Skeletal muscle cell (primary cell): ENCODE results near the gene LRRN2.
"Not testable (repeated sequence)": the region's sequence is repeated elsewhere in the genome, so short reads cannot be mapped to it uniquely, and the experiment has no call there.

Experiments used
- DNase-seq: peaks from one replicate; pipeline ENCODE4 v3.0.0-alpha.2; 2010; ENCODE audit warnings: low read depth
- H3K4me3 ChIP-seq: 2 replicates; pipeline ENCODE4 v1.5.1; 2011; ENCODE audit warnings: low read depth, mild to moderate bottlenecking, control low read depth, low read length, moderate library complexity

Gene LRRN2

DNA sequence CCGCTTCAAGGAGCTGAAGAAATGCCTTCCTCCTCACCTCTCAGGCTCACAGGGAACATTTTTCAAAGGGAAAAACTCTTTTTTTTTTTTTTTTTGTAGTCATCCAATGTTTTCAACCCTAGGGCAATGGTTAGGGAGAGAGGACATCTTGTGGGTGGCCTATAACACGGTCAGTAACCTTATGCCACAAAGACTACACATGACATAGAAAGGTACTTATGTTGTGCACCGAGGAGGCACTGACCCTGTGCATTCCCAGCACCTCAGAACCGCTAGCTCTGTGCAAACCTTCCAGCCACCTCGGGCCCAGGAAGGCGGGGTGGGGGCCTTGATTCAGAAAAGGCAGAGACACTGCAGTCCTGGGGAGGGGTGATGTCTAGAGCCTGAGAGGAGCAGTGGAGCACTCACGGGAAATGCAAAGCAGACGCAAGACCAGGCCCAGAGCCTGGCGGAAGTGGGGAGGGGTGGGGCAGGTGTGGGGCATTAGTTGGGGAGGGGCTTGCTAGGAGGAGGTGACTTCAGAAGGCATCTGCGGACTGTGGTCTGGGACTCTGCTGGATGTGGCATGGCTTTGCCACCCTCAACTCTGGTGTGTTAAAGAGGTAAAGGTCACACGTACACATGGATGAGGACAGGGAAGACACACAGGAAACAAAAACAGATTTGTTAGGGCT, 100.7 kb downstream of the LRRN2 start:
- no peak for DNase-seq
- H3K4me3 ChIP-seq, result no peak overlapping the region

DNA sequence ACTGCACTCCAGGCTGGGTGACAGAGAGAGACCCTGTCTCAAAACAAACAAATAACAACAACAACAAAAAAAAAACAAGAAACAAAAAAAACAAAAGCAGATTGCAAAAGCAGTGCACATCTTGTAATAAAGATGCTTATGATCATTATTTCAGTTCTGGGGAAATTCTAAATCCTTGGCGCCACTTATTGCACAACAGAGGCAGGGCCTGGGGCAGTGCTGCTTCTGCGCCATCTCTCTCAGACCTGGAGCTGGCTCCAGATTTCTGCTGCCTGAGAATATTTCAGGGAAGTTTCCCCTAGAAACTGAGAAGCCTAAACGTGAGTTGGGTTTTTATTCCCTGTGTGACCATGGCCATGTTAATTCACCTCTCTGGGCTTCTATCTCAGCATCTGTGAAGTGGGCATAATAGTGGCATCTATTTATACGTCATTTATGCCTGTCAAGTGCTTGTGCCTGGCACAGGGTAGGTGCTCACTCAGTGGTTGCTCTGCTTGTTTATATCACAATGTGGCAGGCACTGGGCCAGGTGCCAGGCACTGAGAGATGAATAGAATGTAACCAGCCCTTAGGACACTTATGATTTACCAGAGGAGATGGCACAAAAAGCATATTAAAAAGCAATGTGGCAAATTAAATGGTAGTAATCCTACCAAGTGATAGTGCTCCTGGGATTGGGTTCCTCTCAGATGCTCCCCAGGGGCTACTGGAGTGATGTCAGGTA, 101.5 kb downstream of the LRRN2 start:
- H3K4me3 ChIP-seq, result no peak overlapping the region
- no peak for DNase-seq

DNA sequence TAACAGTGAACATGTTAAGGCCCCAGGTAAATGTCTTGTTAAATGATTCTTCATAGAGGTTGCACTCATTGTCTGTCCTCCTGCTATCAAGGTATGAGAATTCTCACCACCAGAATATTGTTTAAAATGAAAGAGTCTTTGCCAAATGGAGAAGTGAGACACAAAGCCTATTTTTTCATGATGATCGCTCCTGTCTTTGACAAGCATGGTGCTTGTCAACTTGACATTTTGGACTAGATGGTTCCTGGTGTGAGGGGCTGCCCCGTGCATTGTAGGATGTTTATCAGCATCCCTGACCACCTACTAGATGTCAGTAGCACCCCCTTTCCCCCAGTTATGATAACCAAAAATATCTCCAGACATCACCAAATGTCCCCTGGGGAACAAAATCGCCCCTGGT, 103.8 kb downstream of the LRRN2 start:
- no peak for DNase-seq

DNA sequence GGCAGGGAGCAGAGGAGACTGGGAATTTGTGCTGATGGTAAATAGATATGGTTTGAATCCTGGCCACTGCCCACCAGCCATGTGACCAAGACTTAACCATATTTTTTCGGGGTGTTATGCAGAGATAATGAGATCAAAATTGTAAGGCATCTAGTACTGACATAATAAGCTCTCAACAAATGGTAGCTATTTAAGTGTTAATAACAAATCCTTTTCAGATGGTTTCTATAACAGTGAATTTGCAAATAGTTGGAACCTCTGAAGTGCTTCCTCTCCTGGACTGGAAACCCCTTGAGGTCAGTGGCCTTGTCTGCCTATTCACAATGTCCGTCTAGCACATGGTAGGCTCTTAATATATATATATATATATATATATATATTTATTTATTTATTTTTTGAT, 104.7 kb downstream of the LRRN2 start:
- no peak for DNase-seq
- no peak overlapping the region for H3K4me3 ChIP-seq

More for the DNA sequence above, 103.8 kb downstream of the LRRN2 start:
- H3K4me3 ChIP-seq, result no peak overlapping the region

DNA sequence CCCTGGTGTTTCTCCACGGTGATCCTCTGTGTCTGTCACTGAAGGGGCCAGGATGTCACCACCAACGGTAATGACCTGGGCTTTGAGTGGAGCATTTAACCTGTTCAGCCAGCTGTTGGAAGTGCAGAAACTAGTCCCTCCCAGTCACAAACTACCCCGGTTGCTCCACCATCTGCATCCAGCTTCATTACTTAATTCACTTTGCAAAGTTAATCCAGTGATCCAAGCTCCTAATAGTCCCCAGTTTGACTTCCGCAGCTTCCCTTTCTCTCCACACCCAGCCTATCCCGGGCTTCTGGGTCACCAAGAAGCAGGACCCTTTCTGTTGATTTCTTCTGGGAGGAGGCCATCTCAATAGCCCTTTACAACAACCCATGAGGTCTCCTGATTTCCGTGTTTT, 105.9 kb downstream of the LRRN2 start:
- DNase-seq, result no peak
- no peak overlapping the region for H3K4me3 ChIP-seq

DNA sequence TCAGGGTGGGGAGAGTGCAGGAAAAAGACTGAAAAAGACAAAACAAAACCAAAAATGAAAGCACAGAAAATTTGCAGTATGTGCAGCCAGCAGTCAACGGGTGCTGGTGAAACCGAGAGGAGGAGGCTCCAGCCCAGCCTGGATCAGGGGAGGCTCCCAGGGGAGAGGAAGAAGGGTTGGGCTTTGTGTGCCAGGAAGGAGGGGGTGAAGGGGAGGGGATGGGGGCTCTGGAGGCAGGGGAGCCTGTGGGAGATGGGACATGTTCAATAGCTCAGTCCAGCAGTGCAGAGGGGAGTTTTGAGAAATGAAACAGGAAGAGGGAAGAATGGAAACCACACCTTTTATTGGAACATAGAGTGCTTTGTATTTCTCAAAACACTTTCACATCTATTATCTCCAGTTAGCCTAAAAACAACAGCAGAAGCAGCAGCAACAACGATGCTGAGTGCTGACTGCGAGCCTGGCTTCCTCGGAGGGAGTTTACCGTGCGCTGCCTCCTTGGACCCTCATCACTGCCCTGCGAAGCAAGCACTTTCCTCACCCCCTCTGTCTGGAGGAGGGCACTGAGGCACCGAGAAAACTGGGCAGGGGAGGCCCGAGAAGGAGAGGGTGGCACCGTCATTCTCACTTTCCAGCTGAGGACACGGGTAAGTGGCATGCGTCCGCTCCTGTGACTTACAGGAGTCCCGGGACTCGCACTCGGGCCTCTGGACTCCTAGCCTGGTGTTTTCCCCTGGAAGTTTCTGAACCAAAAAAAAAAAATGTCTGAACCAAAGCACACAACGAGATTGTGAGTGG, 106.5 kb downstream of the LRRN2 start:
- H3K4me3 ChIP-seq, result peak overlapping the region; percentile 11
- DNase-seq, result no peak

DNA sequence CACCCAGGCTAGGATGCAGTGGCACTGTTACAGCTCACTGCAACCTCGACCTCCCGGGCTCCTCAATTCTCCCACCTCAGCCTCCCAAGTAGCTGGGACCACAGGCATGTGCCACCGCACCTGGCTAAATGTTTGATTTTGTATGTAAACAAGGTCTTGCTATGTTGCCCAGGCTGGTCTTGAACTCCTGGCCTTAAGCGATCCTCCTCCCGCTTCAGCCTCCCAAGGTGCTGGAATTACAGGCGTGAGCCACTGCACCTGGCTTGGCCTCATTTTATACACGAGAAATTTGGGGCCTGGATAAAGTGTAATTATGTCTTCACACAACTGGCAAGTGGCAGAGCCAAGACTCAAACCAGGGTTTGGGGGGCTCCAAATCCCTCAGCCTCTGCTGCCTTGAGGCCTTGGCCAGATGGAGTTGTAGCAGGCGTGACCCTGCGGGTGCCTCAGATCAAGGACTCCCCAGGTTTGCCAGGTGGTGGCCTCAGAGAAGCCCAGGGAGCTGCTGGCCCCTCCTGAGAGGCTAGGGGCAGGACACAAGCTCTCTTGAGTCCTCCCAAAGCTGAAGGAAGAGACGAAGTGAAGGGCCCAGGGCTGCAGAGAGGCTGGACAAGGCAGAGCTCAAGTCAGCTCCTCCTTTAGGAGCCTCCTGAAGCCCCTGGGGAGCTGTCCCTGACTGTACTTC, 107.6 kb downstream of the LRRN2 start:
- H3K4me3 ChIP-seq, result no peak overlapping the region
- DNase-seq, result no peak

DNA sequence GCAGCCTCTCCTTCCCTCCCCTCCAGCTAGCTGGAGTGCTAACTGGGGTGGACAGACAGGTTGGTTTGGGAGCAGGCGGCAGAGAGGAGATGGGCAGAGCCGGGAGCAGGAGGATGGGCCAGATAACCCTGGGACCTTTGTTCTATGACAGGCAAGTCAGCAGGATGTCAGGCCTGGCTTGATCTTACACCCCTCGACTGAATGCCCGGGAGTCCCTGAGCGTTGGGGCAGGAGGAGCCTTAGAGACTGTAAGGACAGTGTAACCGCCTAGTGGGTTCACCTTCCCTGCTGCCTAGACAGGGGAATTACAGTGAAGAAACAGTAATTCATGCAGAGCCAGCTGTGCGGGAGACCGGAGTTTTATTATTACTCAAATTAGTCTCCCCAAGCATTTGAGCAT, 109.1 kb downstream of the LRRN2 start:
- no peak for DNase-seq
- no peak overlapping the region for H3K4me3 ChIP-seq

DNA sequence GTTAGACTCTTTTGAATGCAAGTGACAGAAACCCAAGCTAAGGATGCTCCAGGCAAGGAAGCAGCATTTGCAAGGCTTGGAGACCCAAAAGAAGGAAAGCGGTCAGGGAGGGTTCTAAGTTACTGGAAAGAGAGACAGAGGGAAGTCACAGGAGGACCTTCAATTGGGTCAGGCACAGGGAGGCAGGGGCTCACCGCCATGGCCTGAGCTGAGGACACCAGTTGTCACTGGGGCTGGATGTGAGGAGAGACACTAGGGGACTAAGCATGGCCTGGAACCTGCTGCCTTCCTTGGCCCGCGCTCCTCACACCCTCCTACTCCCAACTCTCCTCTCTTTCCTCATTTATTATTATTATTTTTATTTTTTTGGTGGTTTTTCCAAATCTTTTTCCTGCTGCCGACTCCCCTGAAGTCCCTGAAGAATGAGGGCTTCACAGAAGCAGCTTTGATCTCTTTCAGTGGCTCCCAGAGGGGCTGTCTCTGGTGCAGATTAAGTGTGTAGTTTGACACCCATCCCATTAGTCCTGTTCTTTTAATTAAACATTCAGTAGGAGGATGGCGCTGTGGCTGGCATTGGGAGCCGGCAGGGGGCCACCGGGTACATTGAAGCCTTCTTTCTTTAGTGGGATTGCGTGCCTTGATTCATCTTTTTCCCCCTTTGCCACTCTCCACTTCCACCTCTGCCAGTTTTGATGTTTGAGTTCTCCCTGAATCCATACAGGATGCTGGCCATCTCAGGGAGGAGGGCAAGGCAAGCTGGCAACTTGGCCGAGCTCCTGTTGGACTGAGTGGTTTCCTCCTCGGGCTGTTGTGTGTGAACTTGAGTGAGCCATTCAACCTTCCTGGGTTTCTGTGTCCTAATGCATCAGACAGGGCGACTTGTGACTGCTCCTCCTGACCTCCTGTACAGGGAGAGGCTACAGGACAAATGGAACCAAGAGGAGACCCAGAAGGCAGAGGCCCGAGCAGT, 110.0 kb downstream of the LRRN2 start:
- DNase-seq, result no peak

DNA sequence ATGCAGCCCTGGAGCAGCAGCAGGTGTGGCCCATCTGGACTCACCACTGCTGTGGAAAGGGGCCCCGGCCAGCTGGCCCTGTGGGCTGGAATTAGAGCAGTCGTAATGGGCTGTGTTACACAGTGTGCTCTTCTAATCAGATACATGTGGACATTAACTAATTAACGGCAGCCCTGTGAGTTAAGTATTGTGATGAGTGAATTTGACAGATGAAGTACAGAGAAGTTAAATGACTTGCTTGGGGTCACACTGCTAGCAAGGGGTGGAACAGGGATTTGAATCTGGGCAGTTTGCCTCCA, 110.7 kb downstream of the LRRN2 start:
- no peak for DNase-seq
- H3K4me3 ChIP-seq, result no peak overlapping the region

More for the DNA sequence above, 110.0 kb downstream of the LRRN2 start:
- H3K4me3 ChIP-seq, result no peak overlapping the region

DNA sequence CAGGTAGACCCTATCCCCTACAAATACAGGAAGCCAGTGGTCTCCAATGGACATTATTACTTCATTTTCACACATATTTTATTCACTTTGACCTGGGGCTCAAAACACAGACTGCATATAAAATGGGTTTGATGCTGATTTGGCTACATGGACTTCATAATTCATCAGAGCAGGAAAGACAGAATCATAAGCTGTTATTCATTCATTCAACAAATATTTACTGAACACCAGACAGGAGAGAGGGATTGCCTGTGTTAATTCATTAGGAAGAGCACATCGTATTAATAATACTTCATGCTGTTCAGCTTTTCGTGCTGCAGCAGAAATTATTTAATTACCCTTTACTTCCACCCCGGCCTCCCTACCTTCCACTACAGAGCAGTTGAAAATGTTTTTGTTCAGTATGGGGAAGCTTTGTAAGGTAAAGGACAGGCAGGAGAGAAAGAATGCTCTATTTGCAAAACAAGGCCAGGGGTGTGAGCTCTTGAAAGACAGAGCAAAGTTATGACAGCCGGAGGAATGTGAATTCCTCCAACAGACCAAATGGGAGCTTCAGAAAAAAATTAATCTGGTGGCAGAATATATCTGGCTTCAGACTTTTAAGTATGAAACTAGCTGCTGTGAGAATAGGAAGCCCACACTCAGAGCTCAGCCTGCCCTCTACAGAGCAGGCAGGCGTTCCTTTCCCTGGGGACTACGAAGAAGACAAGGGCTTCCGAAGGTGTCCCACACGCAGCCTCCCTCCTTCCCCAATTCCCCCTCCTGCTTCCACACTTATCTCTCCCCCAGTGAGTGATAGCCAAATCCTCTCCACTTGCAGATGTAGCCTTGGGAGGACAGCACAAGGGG, 111.3 kb downstream of the LRRN2 start:
- no peak for DNase-seq
- no peak overlapping the region for H3K4me3 ChIP-seq

DNA sequence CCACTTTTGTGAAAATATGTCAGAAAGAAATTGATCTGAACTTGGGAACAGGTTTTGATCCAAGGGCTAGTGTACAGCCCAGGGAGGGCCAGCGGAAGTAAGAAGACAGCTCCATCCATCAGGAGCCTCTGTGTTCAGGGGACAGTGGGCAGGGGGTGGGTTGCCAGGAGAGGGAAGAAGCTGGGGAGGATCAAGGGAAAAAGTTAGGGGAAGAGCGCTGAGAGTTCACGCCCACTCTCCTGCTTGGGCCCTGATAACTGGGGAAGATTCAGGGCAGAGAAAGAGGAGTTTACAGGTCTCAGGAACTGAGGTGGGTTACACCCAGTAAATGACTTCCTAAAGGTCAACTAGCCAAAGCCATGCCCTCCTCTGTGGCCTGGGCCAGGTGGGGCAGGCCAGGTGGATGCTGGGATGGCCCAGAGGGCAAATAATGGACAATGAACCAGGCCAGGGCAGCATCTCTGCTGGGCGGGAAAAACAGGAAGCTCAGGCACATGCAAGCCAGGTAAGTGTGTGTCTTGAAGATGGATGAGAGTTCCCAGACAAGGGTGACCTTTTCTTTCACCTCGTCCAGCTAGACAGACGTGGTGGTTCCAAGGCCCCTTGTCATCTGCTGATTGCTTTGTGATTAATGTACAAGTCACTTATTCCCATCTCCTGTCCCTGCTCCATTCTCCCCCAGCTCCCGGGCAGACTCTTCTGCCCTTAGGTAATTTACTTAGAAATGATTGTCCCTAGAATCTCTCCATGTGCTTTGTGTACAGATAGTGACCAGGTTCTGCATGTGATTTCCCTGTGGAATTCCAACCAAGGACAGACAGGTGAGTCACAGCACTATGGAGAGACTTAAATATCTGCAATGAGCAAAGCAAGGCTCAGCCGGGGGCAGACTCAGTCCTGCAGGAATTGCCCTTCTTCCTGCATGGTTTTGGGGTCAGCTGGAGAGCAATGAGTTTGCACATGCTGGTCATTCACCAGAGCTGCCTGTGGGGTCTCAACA, 112.3 kb downstream of the LRRN2 start:
- H3K4me3 ChIP-seq, result no peak overlapping the region
- DNase-seq, result no peak

DNA sequence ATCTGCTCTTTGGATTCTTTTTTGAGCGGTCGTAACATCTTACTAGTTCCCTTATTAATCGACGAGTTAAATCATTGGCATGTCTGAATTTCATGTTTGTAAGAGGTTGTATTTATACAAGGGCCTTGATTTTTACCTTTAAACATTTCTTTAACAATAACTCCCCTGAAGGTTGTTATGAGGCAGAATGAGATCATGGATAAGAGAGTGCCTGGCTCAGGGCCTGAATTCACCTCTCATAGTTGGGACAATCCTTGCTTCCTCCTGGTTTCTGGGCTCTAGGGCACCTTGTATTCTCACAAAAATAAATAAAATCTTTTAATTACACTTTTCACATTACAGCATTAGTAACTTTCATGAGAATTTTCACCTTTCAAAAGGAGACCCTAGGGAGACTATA, 113.9 kb downstream of the LRRN2 start:
- no peak overlapping the region for H3K4me3 ChIP-seq
- DNase-seq, result no peak

DNA sequence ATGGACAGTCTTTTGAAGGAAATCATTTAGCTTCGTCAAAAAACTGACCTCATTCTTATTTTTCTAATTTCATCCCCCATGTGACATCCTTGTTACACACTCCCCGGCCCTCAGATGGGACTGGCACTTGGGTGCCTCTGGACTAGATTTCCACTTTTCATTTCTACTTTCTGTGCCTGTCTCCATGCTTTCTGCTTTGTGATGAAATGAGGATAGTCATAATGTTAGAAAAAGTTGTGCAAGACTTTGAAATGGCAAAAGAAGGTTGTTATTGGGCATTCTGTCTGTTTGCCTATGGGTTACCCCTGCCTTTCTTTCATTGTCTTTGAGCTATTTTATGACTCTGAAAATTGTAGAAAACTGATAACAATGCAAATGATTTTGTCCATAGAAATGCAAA, 114.4 kb downstream of the LRRN2 start:
- no peak for DNase-seq
- no peak overlapping the region for H3K4me3 ChIP-seq

DNA sequence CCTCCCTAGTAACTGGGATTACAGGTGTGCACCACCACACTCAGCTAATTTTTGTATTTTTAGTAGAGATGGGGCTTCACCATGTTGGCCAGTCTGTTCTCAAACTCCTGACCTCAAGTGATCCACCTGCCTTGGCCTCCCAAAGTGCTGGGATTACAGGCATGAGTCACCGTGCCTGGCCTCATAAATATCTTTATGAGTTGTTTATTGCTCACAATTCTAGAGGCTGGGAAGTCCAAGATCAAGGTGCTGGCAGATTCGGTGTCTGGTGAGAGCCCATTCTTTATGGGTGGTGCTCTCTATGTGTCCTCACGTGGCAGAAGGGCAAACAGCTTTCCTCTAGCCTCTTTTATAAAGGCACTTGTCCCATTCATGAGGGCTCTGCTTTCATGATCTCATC, 115.5 kb downstream of the LRRN2 start:
- H3K4me3 ChIP-seq, DNase-seq: not testable (repeated sequence)

DNA sequence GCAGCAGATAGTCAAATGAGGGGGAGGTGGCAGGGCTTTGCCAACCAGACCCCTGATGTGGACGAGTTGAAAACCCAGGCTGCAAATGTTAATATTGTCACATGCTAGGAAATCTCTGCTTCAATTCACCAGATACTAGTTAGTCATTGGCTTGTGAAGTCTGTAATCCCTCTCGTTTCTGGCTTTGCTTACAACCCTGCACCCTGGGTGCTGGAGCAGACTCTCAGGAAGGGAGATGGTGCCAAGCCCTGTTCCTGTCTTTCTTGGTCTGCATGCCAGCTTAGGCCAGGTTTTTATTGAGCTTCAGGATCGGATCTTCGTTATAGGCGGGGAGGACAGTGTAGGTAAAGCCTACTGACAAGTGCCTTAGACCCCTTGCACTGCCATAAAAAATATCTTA, 116.1 kb downstream of the LRRN2 start:
- DNase-seq, result no peak
- no peak overlapping the region for H3K4me3 ChIP-seq
